Brain microvascular endothelial cell (primary cell): ENCODE results near the gene VSTM5.

ENCODE experiments used
- DNase-seq: peaks from one replicate; pipeline ENCODE4 v3.0.0-alpha.2; 2020
- H3K27ac ChIP-seq: fragments of 250-450 bp; sonication (Bioruptor Pico); 2 replicates; pipeline ENCODE4 v1.5.1; 2020; ENCODE audit warnings: mild to moderate bottlenecking, moderate library complexity
- H3K27me3 ChIP-seq: fragments of 250-450 bp; sonication (Bioruptor Pico); replicated peaks from 2 replicates; pipeline ENCODE4 v1.5.1; 2020; ENCODE audit warnings: mild to moderate bottlenecking
- H3K36me3 ChIP-seq: fragments of 250-450 bp; sonication (Bioruptor Pico); replicated peaks from 2 replicates; pipeline ENCODE4 v1.5.1; 2020; ENCODE audit warnings: mild to moderate bottlenecking
- H3K4me3 ChIP-seq: 2 replicates; pipeline ENCODE4 v1.5.1; 2011; ENCODE audit warnings: low read depth, mild to moderate bottlenecking, control low read depth, low read length, moderate library complexity
- CTCF ChIP-seq: IDR thresholded peaks from 2 replicates; pipeline ENCODE4 v1.5.1; 2011; ENCODE audit warnings: low read depth, mild to moderate bottlenecking, moderate library complexity, low read length, control low read depth, inconsistent platforms; ENCODE audit errors: missing control alignments
- in situ Hi-C: cut with HindIII; loops from 2 replicates; pipeline ENCODE4 v1.10.0; 2017; ENCODE audit warnings: low sequenced_read_pairs, low pct_ligation_motif_present

VSTM5 gene

GRCh38 chr11:93829598-93829997, 20.8 kb downstream of the VSTM5 start:
- DNase-seq: no peak
- Histone ChIP-seq H3K36me3 (no peaks in the 10 kb centered on the region), H3K4me3 (no peak overlapping the region), H3K27me3 (no peaks in the 10 kb centered on the region), H3K27ac (no peak overlapping the region)
- in situ Hi-C loops: no loop called here
- TF ChIP-seq CTCF: no peak

- in situ Hi-C loops: no loop called here
- TF ChIP-seq CTCF: no peak
- DNase-seq: no peak
Measured at GRCh38 chr11:93827363-93827762, 23.1 kb downstream of the VSTM5 start.

GRCh38 chr11:93823210-93823609, 27.2 kb downstream of the VSTM5 start:
- Histone ChIP-seq H3K27me3 (no peaks in the 10 kb centered on the region), H3K4me3 (no peak overlapping the region), H3K27ac (no peak overlapping the region), H3K36me3 (no peaks in the 10 kb centered on the region)
- no peak for DNase-seq
- TF ChIP-seq CTCF: no peak
- in situ Hi-C loops: no loop called here

More at GRCh38 chr11:93827363-93827762, 23.1 kb downstream of the VSTM5 start:
- Histone ChIP-seq H3K4me3 (no peak overlapping the region), H3K27ac (no peak overlapping the region), H3K36me3 (no peaks in the 10 kb centered on the region), H3K27me3 (no peaks in the 10 kb centered on the region)

GRCh38 chr11:93822359-93822758, 28.1 kb downstream of the VSTM5 start:
- no peaks in the 10 kb centered on the region for H3K36me3 ChIP-seq
- H3K27ac ChIP-seq: no peak overlapping the region
- TF ChIP-seq CTCF: no peak
- DNase-seq: peak; percentile 30
- H3K27me3 ChIP-seq: no peaks in the 10 kb centered on the region
- no peak overlapping the region for H3K4me3 ChIP-seq
- in situ Hi-C loops: no loop called here

GRCh38 chr11:93821617-93822016, 28.8 kb downstream of the VSTM5 start:
- H3K36me3 ChIP-seq: no peaks in the 10 kb centered on the region
- H3K27ac ChIP-seq: no peak overlapping the region
- H3K27me3 ChIP-seq: no peaks in the 10 kb centered on the region
- no peak overlapping the region for H3K4me3 ChIP-seq
- no peak for TF ChIP-seq CTCF
- in situ Hi-C loops: no loop called here
- DNase-seq: no peak

GRCh38 chr11:93820847-93821246, 29.6 kb downstream of the VSTM5 start:
- H3K27ac ChIP-seq: no peak overlapping the region
- no peak for TF ChIP-seq CTCF
- in situ Hi-C loops: no loop called here
- DNase-seq: no peak
- H3K4me3 ChIP-seq: no peak overlapping the region
- no peaks in the 10 kb centered on the region for H3K36me3 ChIP-seq
- no peaks in the 10 kb centered on the region for H3K27me3 ChIP-seq
